HG02642 (cell line): ENCODE data around the gene SEC14L5.

Experiments
- ATAC-seq: cut with Tn5 transposase; IDR thresholded peaks from one replicate; pipeline ENCODE4 v1.9.1; 2021; ENCODE audit warnings: mild to moderate bottlenecking; ENCODE audit not compliant: unreplicated experiment, poor library complexity

Gene SEC14L5

DNA sequence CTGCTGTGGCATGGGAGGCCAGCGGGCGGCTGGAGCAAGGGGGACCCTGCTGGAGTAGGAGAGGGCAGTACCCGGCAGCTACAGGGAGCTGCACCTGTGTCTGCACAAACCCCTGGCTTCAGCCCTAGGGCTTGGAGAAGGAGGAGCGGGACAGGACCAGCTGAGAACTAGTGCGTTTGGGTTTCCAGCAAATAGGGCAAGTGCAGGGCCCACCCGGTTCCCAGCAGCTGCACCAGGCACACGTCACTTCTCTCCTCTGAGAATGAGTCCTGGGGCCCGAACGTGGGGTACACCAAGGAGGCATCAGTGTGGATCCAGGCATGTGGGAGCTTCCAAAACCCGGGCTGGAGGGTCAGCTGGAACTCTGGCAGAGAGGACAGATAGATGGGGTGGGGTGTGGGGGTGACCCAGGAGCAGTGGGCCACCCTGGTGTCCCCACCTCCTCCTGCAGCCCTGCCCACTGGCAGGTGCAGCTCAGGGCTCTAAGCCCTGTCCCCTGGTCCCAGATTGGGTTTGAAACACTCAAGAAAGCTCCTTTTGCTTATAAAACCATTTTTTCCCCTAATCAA lies 102.0 kb downstream of the SEC14L5 start:
- ATAC-seq = no peak

DNA sequence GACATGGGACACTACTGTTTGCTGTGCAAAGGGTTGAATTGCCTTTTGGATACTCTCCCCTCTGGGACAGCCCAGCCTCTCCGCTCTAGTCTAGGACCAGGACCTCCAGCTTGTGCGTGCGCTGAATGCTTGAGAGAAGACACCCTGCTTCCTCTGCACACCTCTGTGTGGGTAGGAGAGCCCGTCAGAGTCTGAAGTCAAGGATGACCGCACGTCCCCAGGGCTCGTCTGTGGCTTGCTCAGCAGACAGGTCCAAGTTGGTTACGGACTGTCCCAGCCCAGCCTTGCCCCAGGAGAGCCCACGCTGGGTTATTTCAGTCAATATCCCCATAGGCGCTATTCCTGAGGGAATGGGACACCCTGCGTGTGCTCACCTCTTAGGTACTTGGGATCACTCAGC lies 103.9 kb downstream of the SEC14L5 start:
- ATAC-seq = no peak

DNA sequence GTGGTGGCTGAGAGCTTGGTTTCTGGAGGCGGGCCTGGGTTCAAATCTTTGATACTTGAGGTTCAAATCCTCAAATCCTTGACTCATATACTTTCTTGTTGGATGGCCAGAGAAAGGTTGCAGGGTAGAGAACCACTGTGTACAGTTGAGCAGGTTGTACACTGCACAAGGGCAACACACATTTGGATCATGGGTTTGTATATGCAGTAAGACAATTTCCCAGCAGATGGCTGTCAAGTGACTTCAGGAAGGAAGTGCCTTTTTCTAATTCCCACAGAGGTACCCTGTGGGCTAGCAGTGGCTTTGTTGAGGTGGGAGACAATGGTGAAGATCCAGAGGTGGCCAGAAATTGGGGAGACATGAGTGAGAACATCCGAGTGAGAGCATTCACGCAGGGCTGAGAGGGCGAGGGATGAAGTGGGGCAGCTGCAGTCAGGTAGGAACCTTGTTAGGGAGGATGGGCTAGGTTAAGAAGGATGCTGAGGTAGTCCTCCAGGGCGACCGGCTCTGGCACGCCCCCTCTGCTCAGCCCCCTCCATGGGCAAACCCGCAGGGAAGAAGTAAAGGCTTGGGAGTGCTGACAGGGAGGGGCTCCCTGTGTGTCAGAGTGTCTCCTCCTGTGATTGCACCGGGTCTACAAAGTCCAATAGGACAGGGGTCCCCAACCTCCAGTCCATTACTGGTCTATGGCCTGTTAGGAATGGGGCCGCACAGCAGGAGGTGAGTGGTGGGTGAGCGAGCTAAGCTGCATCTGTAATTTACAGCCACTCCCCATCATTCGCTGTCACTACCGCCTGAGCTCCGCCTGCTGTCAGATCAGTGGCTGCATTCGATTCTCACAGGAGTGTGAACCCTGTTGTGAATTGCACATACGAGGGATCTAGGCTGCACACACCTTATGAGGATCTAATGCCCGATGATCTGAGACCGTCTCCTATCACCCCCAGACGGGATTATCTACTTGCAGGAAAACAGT lies 104.9 kb downstream of the SEC14L5 start:
- no peak for ATAC-seq

- ATAC-seq = no peak
Observed at GRCh38 chr16:5064915-5065314, 106.8 kb downstream of the SEC14L5 start.

DNA sequence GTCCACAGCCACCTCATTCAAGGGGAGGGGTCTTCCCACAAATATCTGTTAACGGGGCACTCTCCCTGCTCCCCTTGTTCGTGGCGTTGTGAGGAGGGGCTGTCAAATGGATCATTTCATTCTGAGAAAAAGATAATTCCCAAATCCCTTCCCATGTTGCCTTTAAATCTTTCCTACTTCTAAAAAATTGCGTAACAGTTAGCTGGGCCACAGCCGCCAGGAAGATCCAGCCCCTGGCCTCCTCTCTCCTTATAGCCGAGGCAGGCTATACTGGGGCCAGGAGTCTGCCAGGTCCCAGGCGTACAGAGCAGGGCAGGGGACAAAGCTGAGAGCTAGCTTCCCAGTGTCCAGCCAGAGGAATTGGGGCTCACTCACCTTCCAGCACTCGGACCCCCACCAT lies 107.2 kb downstream of the SEC14L5 start:
- no peak for ATAC-seq

- ATAC-seq = no peak
Observed at GRCh38 chr16:5065813-5066212, 107.7 kb downstream of the SEC14L5 start, which contains the start of gene C16orf89. C16orf89 (minus strand) TSS chr16:5065956; CDS start chr16:5065908, 48 bp downstream.

DNA sequence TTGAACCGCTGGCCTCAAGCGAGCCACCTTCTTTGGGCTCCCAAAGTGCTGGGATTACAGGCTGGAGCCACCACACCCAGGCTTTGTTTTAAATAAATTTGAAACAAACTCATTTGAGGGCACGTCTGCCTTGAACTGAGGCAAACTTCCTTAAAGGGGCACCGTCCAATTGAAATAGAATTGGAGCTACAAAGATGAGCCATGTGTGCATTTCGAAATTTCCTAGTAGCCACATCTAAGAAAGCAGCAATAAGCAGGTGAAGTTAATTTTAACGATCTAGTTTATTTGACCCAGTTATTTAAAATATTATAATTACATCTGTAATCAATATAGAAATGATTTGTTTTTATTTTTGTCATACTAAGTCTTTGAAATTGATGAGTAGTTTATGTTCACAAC lies 108.4 kb downstream of the SEC14L5 start:
- ATAC-seq = no peak
